GM21447 (cell line): ENCODE results near the gene PHF23.

Experiments
- ATAC-seq: cut with Tn5 transposase; IDR thresholded peaks from one replicate; pipeline ENCODE4 v1.9.1; 2021; ENCODE audit not compliant: unreplicated experiment

PHF23 gene

GRCh38 chr17:7207120-7208001 is 31.9 kb downstream of the PHF23 start:
- ATAC-seq, result no peak

GRCh38 chr17:7205561-7205960 is 33.7 kb downstream of the PHF23 start:
- no peak for ATAC-seq

- ATAC-seq, result peak; percentile 72
Observed at GRCh38 chr17:7204828-7205461, 34.3 kb downstream of the PHF23 start.

GRCh38 chr17:7204336-7204735 is 34.9 kb downstream of the PHF23 start:
- no peak for ATAC-seq

GRCh38 chr17:7203391-7203790 is 35.9 kb downstream of the PHF23 start:
- no peak for ATAC-seq

GRCh38 chr17:7196651-7197401 is 42.4 kb downstream of the PHF23 start:
- no peak for ATAC-seq

GRCh38 chr17:7195971-7196370 is 43.3 kb downstream of the PHF23 start:
- no peak for ATAC-seq

GRCh38 chr17:7192271-7192937 is 46.9 kb downstream of the PHF23 start:
- ATAC-seq, result no peak

GRCh38 chr17:7191571-7192270 is 47.5 kb downstream of the PHF23 start:
- ATAC-seq, result no peak

GRCh38 chr17:7191069-7191468 is 48.2 kb downstream of the PHF23 start:
- no peak for ATAC-seq

GRCh38 chr17:7190276-7190917 is 48.9 kb downstream of the PHF23 start:
- ATAC-seq, result no peak

GRCh38 chr17:7186241-7186640 is 53.0 kb downstream of the PHF23 start:
- ATAC-seq, result no peak
